Chondrocyte (in vitro differentiated cells): ENCODE measurements around the gene FUT1. TPM values are rescaled to one million over a fixed set of nuclear protein-coding genes. Genes with fewer than 3 reads are reported as not detected.
"Not testable (repeated sequence)": the region's sequence is repeated elsewhere in the genome, so short reads cannot be mapped to it uniquely, and the experiment has no call there.

Experiments used
- DNase-seq: peaks from one replicate; pipeline ENCODE4 v3.0.0; 2021; ENCODE audit warnings: mixed read lengths, low spot score
- H3K27ac Mint-ChIP-seq: one replicate; pipeline ENCODE4 v1.8.0; 2021; ENCODE audit warnings: mild to moderate bottlenecking, moderate library complexity, mixed read lengths; ENCODE audit not compliant: unreplicated experiment
- H3K27me3 Mint-ChIP-seq: 2 replicates; pipeline ENCODE4 v1.8.0; 2021; ENCODE audit warnings: low read depth, mixed read lengths
- H3K36me3 Mint-ChIP-seq: 2 replicates; pipeline ENCODE4 v1.8.0; 2021; ENCODE audit warnings: low read depth, mixed read lengths
- H3K4me1 Mint-ChIP-seq: 2 replicates; pipeline ENCODE4 v1.8.0; 2021; ENCODE audit warnings: low read depth, mild to moderate bottlenecking, mixed read lengths
- H3K4me3 Mint-ChIP-seq: one replicate; pipeline ENCODE4 v1.8.0; 2021; ENCODE audit warnings: mild to moderate bottlenecking, moderate library complexity, mixed read lengths; ENCODE audit not compliant: unreplicated experiment
- H3K9me3 Mint-ChIP-seq: 2 replicates; pipeline ENCODE4 v1.8.0; 2021; ENCODE audit warnings: low read depth, mixed read lengths
- CTCF ChIP-seq: fragments of 200-600 bp; sonication (generic); IDR thresholded peaks from 2 replicates; pipeline ENCODE4 v1.5.0; 2021; ENCODE audit warnings: antibody characterized with exemption, mild to moderate bottlenecking, moderate library complexity
- total RNA-seq: library from RNA; stranded (reverse); gene quantifications from 3 replicates; pipeline ENCODE4 v1.2.1, GENCODE V29; 2021

FUT1 gene
- total RNA-seq, 1 donor from 2014 or later: 0.52 TPM

DNA sequence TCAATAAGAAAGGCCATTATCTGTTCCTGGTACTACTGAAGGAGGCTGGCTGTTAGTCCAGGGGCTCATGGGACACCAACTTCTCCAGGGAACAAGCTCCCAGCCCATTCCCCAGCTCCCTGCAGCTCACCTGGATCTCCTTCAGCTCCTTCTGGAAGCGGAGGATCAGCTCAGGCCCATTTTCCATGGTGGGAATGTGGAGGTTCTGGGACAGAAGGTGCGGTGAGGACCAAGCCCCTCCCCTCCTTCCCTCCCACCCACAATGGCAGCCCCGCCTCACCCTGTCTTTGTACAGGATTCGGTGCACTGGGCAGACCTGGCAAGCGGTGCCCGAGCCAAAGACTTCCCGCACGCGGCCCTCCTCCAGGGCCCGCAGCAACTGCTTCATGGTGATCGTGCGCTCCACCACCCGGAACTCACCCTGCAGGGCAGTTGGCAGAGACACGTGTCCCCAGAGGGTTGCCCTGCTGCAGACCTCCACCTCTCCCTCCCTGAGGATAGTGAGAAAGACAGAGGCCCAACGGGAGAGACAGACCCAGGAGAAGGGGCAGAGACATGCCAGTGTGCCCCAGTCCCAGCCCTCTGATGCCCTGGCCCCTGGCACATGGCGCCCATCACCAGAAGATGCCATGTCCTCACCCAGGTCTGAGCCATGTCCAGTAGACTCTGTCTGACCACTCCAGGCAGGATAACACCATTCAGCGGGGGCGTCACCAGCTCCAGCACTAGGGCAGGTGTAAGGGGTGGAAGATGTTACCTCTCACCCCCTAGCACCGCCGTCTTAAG, 44.0 kb upstream of the FUT1 start:
- no peaks in the 10 kb centered on the region for H3K36me3 Mint-ChIP-seq
- peak overlapping the region; percentile 98 for H3K27ac Mint-ChIP-seq
- TF ChIP-seq CTCF: no peak
- no peak overlapping the region for H3K4me3 Mint-ChIP-seq
- no peaks in the 10 kb centered on the region for H3K27me3 Mint-ChIP-seq
- no peak for DNase-seq
- H3K4me1 Mint-ChIP-seq: peaks cover 33% of the 10 kb centered on the region
- H3K9me3 Mint-ChIP-seq: no peaks in the 10 kb centered on the region

GRCh38 chr19:48795685-48796070, 43.2 kb upstream of the FUT1 start:
- Mint-ChIP-seq H3K9me3 (no peaks in the 10 kb centered on the region), H3K4me1 (peaks cover 33% of the 10 kb centered on the region), H3K36me3 (no peaks in the 10 kb centered on the region), H3K27me3 (no peaks in the 10 kb centered on the region), H3K27ac (peak overlapping the region; percentile 98), H3K4me3 (peak overlapping the region; percentile 90)
- no peak for TF ChIP-seq CTCF
- DNase-seq: no peak

GRCh38 chr19:48795055-48795684, 42.7 kb upstream of the FUT1 start:
- H3K27ac Mint-ChIP-seq: peak overlapping the region; percentile 98
- peaks cover 30% of the 10 kb centered on the region for H3K4me1 Mint-ChIP-seq
- H3K27me3 Mint-ChIP-seq: no peaks in the 10 kb centered on the region
- peak overlapping the region; percentile 90 for H3K4me3 Mint-ChIP-seq
- DNase-seq: no peak
- peak; percentile 100 for TF ChIP-seq CTCF
- no peaks in the 10 kb centered on the region for H3K9me3 Mint-ChIP-seq
- no peaks in the 10 kb centered on the region for H3K36me3 Mint-ChIP-seq

DNA sequence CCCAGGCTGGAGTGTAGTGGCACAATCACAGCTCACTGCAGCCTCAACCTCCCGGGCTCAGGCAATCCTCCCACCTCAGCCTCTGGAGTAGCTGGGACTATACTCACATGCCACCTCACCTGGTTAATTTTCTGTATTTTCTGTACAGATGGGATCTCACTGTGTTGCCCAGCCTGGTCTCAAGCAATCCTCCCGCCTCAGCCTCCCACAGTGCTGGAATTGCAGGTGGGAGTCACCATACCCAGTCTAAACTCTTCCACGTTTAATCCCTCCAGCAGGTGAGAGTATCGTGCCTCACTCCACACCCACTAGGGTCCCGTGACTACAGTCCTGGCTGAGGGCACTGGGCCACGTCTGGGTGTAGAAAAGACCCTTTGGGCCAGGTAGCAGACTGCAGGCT, 41.9 kb upstream of the FUT1 start:
- Mint-ChIP-seq H3K36me3 (no peaks in the 10 kb centered on the region), H3K4me1 (peaks cover 26% of the 10 kb centered on the region), H3K4me3 (peak overlapping the region; percentile 90), H3K27ac (peak overlapping the region; percentile 98), H3K9me3 (no peaks in the 10 kb centered on the region), H3K27me3 (no peaks in the 10 kb centered on the region)
- no peak for DNase-seq
- no peak for TF ChIP-seq CTCF

- H3K36me3 Mint-ChIP-seq: no peaks in the 10 kb centered on the region
- H3K9me3 Mint-ChIP-seq: no peaks in the 10 kb centered on the region
- H3K4me3 Mint-ChIP-seq: no peak overlapping the region
- TF ChIP-seq CTCF: no peak
- DNase-seq: no peak
- H3K4me1 Mint-ChIP-seq: peaks cover 16% of the 10 kb centered on the region
- no peaks in the 10 kb centered on the region for H3K27me3 Mint-ChIP-seq
- no peak overlapping the region for H3K27ac Mint-ChIP-seq
Observed at GRCh38 chr19:48793271-48793670, 40.8 kb upstream of the FUT1 start.

DNA sequence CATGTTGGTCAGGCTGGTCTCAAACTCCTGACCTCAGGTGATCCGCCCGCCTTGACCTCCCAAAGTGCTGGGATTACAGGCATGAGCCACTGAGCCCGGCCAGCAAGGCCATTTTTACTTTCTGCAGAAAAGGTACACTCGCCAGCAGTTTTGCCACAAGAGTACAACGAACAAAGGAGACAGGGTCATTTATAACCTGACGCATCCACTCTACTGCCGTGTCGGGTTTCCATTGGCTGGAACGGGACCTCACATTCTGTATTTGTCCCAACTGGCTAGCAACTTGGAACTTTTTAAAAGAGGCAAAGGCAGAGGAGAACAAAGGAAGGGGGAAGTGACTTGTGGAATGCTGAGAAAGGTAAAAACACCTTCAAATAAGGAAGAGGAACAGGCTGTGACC, 34.9 kb upstream of the FUT1 start:
- H3K9me3 Mint-ChIP-seq: not testable (repeated sequence)

GRCh38 chr19:48786422-48786821, 34.0 kb upstream of the FUT1 start:
- H3K36me3 Mint-ChIP-seq, H3K27ac Mint-ChIP-seq, DNase-seq, H3K27me3 Mint-ChIP-seq, H3K4me1 Mint-ChIP-seq, H3K9me3 Mint-ChIP-seq, H3K4me3 Mint-ChIP-seq: not testable (repeated sequence)

More for the DNA sequence above, 34.9 kb upstream of the FUT1 start:
- H3K4me1 Mint-ChIP-seq, H3K36me3 Mint-ChIP-seq, H3K27me3 Mint-ChIP-seq, H3K4me3 Mint-ChIP-seq, DNase-seq, H3K27ac Mint-ChIP-seq: not testable (repeated sequence)
